NT2/D1 (cell line): ENCODE results near the gene CCR7.

Experiments
- DNase-seq: peaks from one replicate; pipeline ENCODE4 v3.0.0-alpha.2; 2011; ENCODE audit warnings: low read depth, low spot score
- H3K27me3 ChIP-seq: 2 replicates; pipeline ENCODE4 v1.6.0; 2011; ENCODE audit warnings: mild to moderate bottlenecking; ENCODE audit not compliant: insufficient read length, insufficient read depth
- H3K36me3 ChIP-seq: 2 replicates; pipeline ENCODE4 v1.6.1; 2011; ENCODE audit warnings: mild to moderate bottlenecking, low read length, mixed read lengths; ENCODE audit not compliant: insufficient read depth, insufficient read length
- H3K4me1 ChIP-seq: 2 replicates; pipeline ENCODE4 v1.5.1; 2011; ENCODE audit not compliant: insufficient read depth, insufficient read length
- H3K4me3 ChIP-seq: 2 replicates; pipeline ENCODE4 v1.5.1; 2011; ENCODE audit warnings: low read depth; ENCODE audit not compliant: insufficient read length
- H3K9ac ChIP-seq: 2 replicates; pipeline ENCODE4 v1.6.0; 2011; ENCODE audit warnings: low read depth; ENCODE audit not compliant: insufficient read length
- H3K9me3 ChIP-seq: 2 replicates; pipeline ENCODE4 v1.5.1; 2011; ENCODE audit warnings: mild to moderate bottlenecking, low read length; ENCODE audit not compliant: insufficient read depth
- SUZ12 ChIP-seq: IDR thresholded peaks from 2 replicates; pipeline ENCODE4 v1.6.1; 2011; ENCODE audit not compliant: insufficient read length, insufficient read depth; ENCODE audit errors: extremely low read depth
- YY1 ChIP-seq: IDR thresholded peaks from 2 replicates; pipeline ENCODE4 v1.6.1; 2011; ENCODE audit not compliant: insufficient read length, insufficient read depth
- ZNF274 ChIP-seq: IDR thresholded peaks from 2 replicates; pipeline ENCODE4 v1.6.1; 2011; ENCODE audit warnings: mild to moderate bottlenecking, low read depth, low read length

The CCR7 gene

GRCh38 chr17:40514013-40514875 lies 51.0 kb downstream of the CCR7 start:
- H3K36me3 ChIP-seq, result no peaks in the 10 kb centered on the region
- TF ChIP-seq YY1 (no peak), SUZ12 (no peak), ZNF274 (no peak)
- H3K9me3 ChIP-seq, result no peaks in the 10 kb centered on the region
- peaks cover 33% of the 10 kb centered on the region for H3K4me1 ChIP-seq
- DNase-seq, result no peak
- no peak overlapping the region for H3K4me3 ChIP-seq
- no peak overlapping the region for H3K9ac ChIP-seq
- no peaks in the 10 kb centered on the region for H3K27me3 ChIP-seq

GRCh38 chr17:40511667-40512220 lies 53.5 kb downstream of the CCR7 start:
- TF ChIP-seq YY1, result no peak
- no peak for TF ChIP-seq SUZ12
- TF ChIP-seq ZNF274, result no peak

GRCh38 chr17:40511136-40511535 lies 54.1 kb downstream of the CCR7 start:
- TF ChIP-seq SUZ12 (no peak), ZNF274 (no peak), YY1 (no peak)
- no peaks in the 10 kb centered on the region for H3K27me3 ChIP-seq
- H3K9me3 ChIP-seq, result no peaks in the 10 kb centered on the region
- no peak overlapping the region for H3K4me3 ChIP-seq
- H3K9ac ChIP-seq, result no peak overlapping the region
- DNase-seq, result no peak
- peaks cover 26% of the 10 kb centered on the region for H3K4me1 ChIP-seq
- no peaks in the 10 kb centered on the region for H3K36me3 ChIP-seq

More at GRCh38 chr17:40511667-40512220, 53.5 kb downstream of the CCR7 start:
- peak overlapping the region; percentile 42 for H3K9ac ChIP-seq
- H3K9me3 ChIP-seq, result no peaks in the 10 kb centered on the region
- peaks cover 26% of the 10 kb centered on the region for H3K4me1 ChIP-seq
- DNase-seq, result no peak
- H3K36me3 ChIP-seq, result no peaks in the 10 kb centered on the region
- no peak overlapping the region for H3K4me3 ChIP-seq
- no peaks in the 10 kb centered on the region for H3K27me3 ChIP-seq

GRCh38 chr17:40510328-40510648 lies 55.0 kb downstream of the CCR7 start:
- H3K4me1 ChIP-seq, result peaks cover 26% of the 10 kb centered on the region
- no peak for TF ChIP-seq ZNF274
- no peak for TF ChIP-seq YY1
- TF ChIP-seq SUZ12, result no peak
- no peaks in the 10 kb centered on the region for H3K36me3 ChIP-seq
- H3K27me3 ChIP-seq, result no peaks in the 10 kb centered on the region
- DNase-seq, result no peak
- H3K4me3 ChIP-seq, result no peak overlapping the region
- H3K9me3 ChIP-seq, result no peaks in the 10 kb centered on the region
- H3K9ac ChIP-seq, result peak overlapping the region; percentile 21

GRCh38 chr17:40509626-40510327 lies 55.5 kb downstream of the CCR7 start:
- Histone ChIP-seq H3K4me1 (peaks cover 26% of the 10 kb centered on the region), H3K9ac (peak overlapping the region; percentile 21), H3K27me3 (no peaks in the 10 kb centered on the region), H3K36me3 (no peaks in the 10 kb centered on the region), H3K4me3 (no peak overlapping the region), H3K9me3 (no peaks in the 10 kb centered on the region)
- TF ChIP-seq YY1 (no peak), ZNF274 (no peak), SUZ12 (no peak)
- no peak for DNase-seq

GRCh38 chr17:40506786-40507185 lies 58.5 kb downstream of the CCR7 start:
- no peak for DNase-seq

More at GRCh38 chr17:40506786-40507185, 58.5 kb downstream of the CCR7 start:
- H3K36me3 ChIP-seq, result no peaks in the 10 kb centered on the region
- no peak for TF ChIP-seq ZNF274
- TF ChIP-seq YY1, result no peak
- TF ChIP-seq SUZ12, result no peak
- peaks cover 21% of the 10 kb centered on the region for H3K4me1 ChIP-seq
- H3K9me3 ChIP-seq, result peaks cover 8% of the 10 kb centered on the region; the same call in 1 of the 2 replicates
- no peak overlapping the region for H3K4me3 ChIP-seq
- no peak overlapping the region for H3K9ac ChIP-seq
- no peaks in the 10 kb centered on the region for H3K27me3 ChIP-seq
